DMS79 treated with DMSO at 0.1 percent for 48 hours (cell line): Measurements from ENCODE around the gene FBXW12.

Experiments
- DNase-seq: peaks from one replicate; lab custom pipeline; 2025; lab: John Stamatoyannopoulos, UW

The FBXW12 gene

DNA sequence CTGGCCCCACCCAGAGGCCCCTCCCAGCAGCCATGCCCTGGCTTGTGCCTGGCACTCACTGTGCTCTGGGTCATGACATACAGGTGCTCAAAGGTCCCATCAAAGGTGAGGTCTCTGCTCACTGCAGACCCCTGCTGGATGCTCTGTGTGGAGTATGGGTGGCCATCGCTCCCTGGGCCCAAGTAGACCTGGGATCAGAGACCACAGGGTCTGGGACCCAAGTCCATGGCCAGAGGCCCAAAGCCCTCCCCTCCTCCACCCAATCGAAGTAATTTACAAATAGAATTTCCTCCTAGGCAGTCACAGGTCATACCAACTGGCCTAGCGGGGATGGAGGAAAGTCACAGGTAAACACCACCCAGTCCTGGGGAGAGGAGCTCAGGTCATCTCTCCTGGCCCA lies 50.3 kb downstream of the FBXW12 start:
- no peak for DNase-seq

DNA sequence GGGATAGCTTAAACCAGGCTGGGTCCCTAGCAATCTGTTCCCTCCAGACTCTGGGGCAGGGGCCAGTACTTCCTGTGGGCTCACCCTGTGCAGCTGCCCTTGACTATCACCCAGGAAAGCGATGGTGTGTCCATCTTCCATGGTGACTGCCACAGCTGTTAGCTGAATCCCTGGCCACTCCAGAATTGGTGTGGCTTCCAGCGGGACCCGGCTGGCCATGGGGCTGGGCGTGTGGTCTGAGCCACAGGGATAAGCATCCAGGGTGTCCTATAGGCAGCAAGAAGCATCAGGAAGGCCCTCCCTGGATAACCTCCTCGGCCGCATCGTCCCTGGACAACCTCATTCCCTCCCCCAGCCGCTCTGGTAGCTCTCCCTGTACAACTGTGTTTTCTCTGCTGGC lies 50.7 kb downstream of the FBXW12 start:
- DNase-seq = no peak

DNA sequence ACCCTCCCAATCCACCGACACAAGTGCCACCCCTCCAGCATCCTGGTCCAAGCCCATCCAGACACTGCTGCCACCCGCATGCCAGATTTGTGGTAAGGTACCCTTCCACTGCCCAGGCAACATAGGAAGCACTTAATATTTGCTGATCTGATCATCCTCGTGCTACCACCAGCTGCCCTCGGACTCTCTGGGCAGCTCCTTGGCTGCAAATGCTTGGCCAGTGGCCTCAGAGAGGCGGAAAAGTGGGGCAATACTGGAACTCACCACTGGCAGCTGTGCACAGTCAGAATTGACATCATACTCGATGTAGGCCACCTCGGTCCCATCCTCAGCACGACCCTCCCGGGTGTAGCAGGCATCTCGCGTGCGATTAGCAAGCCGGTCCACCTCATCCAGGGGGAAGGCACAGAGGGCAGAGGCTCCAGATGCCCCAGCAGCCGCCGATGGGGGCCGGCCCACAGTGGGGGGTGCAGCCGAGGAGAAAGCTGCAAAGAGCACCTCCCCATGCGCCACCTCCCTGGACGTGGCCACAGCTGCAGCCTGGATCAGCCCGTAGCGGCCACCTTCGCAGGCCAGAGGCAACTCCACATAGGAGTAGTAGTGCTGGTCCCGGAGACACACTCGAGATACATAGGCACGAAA lies 51.3 kb downstream of the FBXW12 start:
- no peak for DNase-seq

DNA sequence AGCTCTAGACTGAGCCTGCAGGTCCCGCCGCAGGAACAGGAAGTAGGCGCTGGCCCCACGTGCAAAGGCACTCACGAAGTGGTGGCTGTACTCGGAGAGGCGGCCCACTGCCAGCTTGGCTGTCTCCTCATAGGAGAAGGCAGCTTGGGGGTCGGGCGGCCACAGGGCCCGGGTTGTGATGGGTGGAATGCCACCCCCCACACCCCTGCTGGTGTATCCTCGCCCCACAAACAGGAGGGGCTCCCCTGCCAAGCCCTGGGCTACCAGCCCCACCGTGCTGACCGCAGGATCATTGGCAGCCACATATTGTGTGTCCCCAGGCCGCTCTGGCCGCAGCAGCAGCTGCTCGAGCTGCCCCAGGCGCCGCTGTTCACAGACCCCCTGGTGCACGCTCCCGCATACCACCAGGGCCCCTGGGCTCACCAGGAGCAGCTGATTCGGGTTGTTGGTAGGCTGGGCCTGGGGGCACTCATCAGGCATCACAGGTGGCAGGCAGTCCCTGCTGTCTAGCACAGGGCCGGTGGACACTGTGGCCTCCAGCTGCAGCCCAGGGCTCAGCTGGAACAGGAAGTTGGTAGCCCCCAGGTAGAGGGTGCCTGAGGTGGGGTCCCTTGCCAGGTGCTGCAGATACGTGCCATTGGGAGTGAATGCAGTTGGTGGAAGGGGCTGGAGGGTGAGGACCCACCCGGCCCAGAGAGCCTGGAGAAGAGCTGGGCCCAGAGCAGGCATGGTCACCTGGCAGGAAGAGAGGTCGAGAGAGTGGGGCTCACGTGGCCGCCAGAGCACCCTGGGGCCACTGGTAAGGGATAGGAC lies 52.1 kb downstream of the FBXW12 start:
- DNase-seq = no peak

DNA sequence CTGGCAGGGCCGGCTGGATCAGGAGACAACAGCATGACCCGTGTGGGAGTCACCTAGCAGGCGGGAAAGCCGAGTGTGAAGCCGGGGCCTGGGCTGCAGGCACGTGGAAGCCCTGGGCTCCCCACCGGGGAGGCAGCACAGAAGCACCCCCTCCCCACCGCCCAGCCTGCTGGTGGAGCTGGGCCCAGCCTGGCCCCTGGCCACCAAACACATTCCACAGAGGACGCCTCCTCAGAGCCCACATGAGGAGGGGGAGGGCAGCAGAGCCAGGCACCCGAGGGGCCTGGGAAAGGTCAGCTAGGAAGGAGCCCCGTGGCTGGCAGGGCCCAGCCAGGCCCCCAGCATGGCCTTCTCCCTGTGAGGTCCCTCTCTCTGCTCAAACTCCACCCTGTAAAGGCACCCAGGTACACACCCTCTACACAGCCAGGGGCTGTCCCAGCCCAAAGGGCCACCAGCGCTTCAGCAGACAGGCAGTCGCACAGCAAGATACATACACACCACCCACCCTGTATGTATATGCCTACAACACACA lies 53.3 kb downstream of the FBXW12 start:
- DNase-seq = no peak

DNA sequence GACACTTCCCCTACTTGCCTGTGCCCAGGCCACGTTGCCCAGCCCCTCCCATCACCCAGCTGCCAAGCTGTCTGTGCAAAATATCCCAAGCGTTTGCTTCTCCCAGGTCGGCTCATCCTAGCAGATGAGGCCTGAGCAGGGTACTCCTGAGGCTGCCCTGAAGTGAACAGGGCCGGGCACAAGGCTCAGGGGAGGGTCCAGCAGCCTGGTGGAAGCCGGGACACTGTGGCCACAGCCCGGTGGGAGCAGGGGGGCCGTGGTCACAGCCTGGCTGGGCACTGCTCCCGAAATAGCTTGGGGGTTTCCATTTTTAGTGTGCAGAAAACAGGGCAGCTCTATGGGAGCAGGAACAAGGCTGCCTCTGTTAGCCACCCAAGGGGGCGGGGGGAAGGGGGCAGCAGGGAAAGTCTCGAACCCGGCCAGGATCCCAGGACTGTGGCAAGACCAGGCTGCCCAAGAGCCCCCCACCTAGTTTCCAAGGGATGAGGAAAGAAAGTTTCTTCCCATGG lies 54.4 kb downstream of the FBXW12 start:
- no peak for DNase-seq

DNA sequence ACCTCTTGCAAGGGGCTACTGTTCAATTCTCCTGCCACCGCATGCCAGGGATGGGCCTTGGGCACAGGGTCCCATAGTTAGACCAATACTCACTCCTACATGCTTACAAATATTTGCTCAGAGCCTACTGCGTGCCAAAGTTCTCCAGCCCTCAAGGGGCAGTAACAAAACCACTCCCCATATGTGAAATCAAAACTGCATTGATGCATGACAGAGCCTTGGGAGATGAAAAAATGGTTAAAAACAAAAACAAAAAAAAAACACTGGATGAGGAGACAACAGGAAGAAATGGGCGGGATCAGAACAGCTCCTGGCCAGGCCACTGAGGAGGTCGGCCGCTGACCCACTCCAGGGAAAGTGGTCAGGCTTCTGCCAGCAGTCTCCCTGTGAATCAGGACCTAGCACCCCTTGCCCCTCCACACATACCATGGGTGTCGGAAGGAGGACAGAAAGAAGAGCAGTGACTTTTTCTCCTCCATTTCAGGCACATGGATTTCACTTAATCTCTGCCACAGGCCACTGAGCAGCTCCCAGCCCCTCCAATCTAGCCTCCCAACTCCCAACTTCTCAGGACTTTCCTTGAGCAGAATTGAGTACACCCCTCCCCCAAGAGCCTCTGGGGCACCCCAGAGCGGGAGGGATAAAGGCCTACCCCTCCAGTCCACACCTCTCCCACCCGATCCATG lies 55.1 kb downstream of the FBXW12 start:
- DNase-seq = peak; percentile 18

DNA sequence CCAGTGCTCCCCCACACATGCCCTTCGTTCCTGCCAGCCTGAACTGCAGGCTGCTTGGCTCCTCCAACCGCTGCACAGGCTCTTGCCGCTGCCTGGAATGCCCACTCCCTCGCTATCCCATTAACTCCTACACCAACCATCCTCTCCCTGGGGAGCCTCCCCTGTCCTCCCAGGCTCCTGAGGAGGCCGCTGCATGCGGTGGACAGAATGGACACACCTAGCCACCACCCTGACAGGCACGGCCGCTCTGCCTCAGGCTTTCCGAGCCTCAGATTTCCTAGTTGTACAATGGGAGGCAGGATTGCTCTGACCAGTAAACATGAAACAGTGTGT lies 55.6 kb downstream of the FBXW12 start:
- DNase-seq = no peak

DNA sequence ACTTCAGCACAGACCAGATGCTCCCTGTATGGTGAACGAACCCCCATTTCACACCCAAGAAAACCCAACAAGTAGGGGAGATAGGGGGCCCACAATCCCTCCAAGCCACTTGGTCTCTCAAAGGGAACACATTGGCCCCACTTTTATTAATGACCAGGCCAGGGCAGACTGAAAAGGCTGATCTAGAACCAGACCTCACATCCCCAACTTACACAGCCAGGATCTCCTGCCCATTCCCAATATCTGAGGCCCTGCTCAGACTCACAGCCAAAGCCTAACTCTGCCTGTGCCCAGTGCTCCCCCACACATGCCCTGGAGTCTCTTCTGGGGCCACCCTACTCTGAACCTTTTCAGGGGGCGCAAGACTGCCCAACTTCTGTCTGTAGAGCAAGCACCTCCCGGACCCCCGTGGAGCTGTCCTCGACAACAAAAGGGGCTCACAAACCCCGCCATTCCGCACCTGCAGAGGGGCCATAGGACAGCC lies 56.1 kb downstream of the FBXW12 start:
- peak; percentile 1 for DNase-seq

DNA sequence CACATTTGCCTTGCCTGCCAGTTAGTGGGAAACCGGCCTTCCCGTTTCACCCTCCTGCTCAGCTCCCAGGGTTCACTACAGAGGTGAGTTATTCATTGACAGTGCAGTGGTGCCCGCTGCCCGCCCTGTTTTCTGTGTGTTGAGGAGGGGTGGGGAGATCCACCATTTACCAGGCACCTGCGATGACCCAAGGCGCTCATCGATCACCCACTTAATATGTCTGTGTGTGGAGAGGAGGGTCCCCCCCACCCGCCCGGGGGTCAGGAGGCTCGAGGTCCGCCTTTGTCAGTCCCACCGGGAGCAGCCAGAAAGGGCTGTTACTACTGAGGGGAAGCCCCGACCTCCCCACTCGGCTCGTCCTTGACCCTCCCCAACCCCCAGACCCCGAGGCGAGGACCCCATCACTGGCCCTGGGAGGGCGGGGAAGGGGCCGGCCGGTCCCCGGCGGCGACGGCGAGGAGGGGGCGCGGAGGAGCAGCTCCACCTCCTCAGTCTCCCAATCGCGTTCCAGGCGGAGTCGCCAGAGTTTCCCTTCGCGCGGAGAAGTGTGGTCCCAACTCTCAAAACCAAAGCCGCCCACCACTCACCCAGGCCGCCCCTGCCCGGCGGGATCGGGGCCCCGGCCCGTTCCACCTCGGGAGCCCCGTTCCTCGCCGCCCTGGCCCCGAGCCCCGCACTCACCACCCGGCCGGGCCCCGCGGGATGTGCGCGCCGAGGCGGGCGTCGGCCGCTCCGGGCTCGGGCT lies 56.7 kb downstream of the FBXW12 start:
- peak; percentile 1 for DNase-seq

DNA sequence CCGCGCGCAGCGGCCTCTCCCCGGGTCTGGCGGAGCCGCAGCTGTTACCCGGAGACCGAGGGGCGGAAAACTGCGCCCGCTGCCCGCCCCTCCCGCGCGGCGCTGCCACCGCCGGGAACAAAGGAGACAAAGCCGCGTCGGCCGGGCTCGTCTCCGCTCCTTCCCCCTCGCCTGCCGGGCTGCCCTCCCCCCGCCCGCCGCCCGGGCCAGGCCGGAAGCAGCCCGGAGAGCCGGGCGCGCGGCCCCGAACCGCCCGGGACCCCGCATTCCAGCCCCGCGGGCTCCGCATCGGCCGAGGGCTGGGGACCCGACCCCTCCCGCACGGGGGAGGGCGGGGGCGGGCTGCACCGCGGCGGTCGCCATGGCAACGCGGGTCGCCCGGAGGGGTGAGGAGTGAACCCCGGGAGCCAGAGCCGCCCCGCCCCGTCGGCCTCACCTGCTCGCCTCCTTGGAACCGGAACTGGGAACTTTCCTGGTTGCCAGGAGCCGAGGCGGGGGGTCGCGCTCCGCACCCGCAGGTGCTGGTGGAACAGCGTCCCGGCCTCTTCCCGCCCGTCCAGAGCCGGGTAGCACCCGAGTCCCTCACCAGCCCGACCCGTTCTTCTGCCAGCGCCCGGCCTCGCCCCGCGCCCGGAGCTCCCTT lies 57.4 kb downstream of the FBXW12 start:
- peak; percentile 42 for DNase-seq

DNA sequence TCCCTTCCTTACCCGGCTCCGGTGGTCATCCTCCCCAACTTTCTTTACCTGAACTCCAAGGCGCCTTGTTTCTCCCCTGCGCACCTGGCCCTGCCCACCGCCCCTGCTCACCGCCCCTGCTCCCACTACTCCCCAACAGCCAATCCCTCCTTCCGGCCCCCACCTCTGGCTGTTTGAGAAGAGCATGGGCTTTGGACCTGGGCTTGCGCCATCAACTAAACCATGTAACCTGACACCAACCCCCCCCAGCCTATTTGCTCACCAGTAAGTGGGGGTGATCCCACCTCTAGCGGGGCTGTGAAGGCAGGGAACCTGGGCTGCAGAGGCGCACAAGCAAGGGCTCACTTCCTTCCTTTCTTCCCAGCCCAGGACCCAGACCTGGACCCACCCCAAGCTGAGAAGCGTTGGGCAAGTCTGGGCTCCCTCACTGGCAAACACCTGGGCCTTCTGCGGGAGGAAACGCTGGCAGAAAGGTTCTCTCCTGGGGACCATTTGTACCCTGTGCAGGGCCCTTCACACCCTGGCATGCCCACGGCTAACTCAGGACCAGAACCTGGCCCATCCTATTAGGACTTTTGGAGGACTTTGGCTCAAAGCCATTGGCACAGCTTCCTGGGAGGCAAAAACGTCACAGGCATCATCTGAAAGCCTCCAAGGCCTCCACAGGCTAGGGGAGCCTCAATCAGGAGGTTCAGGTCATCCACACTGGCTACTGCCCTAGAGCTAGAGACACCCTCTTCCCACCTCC lies 58.1 kb downstream of the FBXW12 start, which contains the start of gene PLXNB1:
PLXNB1 (minus strand) TSS at position 127 of the 748 bp plus-strand sequence. CDS start 5,475 bp downstream, outside the sequence.
- peak; percentile 72 for DNase-seq

DNA sequence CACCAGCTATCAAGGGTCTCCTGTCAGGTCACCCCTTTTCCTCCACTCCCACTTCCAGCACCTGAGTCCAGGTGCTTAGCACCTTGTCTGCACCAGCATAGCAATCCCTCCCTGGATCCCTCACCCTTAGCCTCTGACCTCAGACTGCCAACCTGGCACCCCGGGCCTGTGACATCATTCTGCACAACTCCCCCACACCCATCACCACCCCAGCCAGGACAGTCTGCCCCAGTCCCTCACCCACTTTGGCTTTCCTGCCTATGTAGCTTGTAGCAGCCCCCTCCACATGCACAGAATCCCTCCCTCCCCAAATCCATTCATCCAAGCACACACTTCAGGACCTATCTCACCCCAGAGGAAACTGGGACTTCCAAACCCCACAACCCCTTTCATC lies 58.7 kb downstream of the FBXW12 start:
- DNase-seq = no peak

DNA sequence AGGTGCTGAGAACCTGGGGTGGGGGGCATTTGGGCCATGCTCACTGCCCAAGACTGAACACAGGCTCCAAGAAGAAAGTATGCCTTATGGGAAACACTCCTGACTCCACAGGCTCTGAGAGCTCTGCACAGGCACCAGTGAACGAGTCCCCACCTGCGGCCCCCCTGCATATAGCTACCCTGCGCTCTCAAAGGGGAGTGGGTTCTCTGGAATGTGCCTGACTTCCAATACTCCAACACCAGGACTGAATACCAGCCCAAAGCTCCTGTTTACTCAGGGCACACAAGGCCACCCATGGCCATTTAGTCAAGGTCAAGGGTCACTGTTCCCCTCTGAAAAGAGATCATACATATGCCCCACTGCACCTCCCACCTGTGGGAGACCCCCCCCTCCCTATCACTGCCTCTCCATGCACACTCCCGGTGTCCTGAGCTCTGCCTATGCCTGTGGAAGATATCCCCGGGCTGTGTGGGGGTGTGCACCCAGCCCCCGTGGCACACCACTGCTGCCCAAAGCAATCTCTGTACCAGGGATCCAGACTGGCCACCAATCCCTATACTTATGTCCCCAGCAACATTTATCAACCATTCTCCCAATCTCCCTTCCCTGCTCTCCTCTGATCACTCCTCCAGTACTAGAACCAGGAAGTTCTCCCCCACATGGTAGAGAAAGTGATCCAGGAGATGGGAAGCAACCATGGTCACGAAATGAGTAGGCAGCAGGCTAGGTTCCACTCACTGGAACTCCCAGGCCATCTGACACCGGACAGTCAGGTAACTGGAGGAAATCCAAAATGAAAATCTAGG lies 59.4 kb downstream of the FBXW12 start:
- DNase-seq = no peak

DNA sequence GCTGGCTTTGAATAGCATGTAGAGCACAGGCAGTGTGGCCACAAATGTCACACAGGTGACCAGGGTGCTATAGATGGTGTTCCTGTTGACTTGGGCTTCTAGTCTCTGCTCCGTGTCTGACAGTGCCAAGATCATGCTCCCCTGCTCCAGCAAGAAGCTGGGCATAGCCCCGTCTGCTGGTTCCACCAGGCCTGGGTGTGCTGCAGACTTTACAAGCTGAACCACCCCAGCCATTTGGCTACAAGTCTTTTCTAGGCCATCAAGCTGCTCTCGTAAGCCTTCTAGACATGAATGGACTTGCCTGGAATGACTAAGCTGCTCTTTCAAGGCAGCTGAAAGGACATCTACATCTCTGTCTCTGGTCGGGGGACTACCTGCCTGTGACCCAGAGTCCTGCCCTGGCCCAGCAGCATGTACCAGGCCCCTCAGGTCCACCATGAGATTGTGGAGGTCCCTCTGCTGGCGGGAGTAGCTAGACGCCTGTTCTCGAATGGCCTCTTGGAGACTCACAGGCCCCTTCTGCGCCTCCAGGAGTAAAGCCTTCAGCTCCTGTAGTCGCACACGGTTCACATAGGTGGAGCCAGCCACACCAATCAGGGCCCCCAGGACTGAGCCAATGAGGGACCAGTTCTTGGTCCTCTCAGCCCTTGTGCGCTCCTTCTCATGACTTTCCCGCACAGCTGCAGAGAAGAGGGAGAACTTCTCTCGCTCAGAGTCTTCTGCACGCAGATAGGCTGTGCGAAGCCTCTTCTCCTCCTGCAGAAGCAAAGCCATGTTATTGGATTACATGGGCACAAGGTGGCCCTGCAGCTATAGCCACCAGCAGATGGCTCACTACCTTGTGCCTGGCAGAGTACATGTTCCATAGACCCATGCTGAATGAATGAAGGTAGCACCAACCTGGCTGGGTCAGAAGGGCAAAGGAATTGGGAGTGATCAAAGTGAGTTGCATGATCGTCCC lies 60.7 kb downstream of the FBXW12 start:
- no peak for DNase-seq

DNA sequence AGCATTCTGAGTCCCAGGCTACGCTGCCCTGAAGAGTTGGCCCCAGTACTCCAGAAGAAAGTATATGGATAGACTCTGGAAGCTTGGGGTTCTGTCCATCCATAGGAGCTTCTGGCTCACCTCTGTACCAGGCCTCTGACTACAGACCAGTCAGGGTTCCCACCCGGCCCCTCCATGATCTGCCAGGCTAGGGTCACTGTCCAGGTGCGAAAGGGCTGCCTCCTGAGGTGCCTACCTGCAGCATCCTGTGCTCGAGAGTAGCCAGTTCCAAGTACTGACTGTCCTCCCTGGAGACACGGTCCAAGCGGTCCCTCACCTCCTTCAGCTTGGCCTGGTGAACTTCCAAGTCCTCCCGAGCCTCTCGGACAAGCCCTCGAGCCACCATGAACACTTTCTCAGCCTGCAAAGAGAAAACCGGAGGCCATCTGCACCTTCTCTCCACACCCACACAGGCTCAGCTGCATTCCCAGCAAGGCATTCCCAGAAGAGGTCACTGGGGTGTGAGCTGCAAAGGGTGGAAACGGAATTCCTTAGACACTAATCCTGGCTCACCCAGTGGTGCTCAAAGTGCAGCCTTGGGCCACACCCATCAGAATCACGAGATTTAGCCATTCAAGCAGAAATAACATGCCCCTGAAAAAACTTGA lies 61.6 kb downstream of the FBXW12 start:
- no peak for DNase-seq

DNA sequence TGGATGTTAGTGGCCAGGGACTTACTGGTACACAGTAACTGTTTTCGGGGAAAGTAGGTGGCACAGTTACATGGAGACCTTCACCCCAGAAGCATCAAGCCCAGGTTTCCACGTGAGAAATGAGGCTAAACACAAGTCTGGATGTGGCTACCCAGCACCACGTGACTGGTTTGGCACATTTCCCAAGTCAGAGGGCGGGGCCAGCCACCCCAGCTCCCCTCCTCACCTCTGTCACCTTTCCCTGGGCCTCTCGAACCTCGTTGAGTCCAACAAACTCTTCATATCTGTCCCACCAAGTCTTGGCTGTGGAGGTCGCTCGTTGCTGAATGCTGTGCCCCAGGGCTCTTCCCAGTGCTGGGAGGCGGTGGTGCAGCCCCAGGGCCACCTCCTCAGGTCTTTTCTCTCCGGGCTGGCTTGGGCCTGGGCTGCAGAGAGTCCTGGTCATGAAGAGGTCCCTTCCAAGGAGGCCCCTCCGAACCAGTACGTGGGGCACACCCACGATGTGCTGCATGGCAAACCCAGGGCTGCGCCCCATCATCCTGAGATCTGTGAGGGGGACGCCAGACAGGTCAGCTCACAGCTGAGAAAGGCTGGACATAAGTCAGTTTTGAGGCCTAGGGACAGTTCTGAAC lies 62.7 kb downstream of the FBXW12 start:
- no peak for DNase-seq

DNA sequence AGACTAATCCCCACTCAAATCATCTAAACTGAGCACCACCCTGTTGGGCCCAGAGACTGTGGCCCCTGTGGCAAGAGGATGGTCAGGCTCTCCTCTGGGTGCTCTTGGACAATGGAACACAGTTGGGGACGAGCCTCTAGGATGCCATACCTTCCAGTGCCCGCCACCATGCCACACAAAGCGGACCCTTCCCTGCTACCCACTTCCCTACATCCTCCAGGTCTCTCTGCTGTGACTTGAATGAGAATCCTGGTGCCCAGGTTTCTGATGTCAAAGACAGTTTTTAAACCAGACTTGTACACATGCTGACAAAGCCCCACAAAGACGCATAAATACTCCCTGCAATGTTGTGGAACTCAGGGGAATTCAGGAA lies 63.2 kb downstream of the FBXW12 start:
- no peak for DNase-seq
